HK-2 (cell line): ENCODE data around the gene RAP1B.

Source experiments
- DNase-seq: peaks from one replicate; pipeline ENCODE4 v3.0.0-alpha.2; 2018; ENCODE audit not compliant: unreplicated experiment

Gene RAP1B

GRCh38 chr12:68699486-68699885 is 88.8 kb downstream of the RAP1B start:
- DNase-seq: no peak
